ENCODE data around the gene BCHE.

The BCHE gene

GRCh38 chr3:165748094-165748493, 89.1 kb downstream of the BCHE start:
- no peak for DNase-seq

GRCh38 chr3:165746874-165747273, 90.3 kb downstream of the BCHE start:
- no peak for DNase-seq

GRCh38 chr3:165744025-165744424, 93.2 kb downstream of the BCHE start:
- DNase-seq: no peak

- DNase-seq: no peak
Measured at GRCh38 chr3:165742351-165742750, 94.9 kb downstream of the BCHE start.

- DNase-seq: no peak
Measured at GRCh38 chr3:165729756-165730155, 107.5 kb downstream of the BCHE start.

DNA sequence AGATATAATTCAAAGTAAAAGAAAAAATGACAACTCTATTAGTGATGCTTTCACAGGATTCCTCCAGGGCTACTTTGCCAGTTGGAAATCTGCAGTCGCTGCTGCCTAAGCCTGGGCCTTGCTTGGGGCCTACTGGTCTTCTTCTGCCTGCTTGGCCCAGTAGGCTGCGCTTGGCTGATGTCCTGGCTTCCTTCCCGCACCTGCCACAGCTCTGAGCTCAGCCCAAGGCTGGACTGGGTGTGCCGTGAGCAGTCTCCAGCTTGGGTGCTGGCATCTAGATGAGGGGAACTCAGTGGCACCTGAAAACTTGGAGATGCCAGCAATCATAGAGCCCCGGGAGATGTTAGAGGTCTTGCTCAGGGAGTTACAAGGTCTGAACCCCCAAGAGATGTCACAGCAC, 108.3 kb downstream of the BCHE start:
- DNase-seq: no peak

DNA sequence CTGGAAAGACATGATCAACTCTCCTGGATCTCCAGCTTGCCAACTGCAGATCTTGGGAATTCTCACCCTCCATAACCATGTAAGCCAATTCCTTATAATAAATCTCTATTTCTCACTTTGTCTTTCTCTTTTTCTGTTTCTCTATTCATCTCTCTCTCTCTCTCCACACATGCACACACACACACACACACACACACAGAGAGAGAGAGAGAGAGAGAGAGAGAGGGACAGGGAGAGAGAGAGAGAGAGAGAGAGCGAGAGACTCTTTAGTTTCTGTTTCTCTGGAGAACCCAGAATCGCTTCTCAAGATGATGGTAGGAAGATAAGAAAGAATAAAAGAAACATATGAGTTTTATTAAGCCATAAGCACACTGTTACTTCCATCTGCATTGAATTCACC, 111.9 kb downstream of the BCHE start:
- DNase-seq: no peak

All from hematopoietic multipotent progenitor cell treated with erythropoietin and hydrocortisone succinate and interleukin-3 and kit ligand, for 8 days (in vitro differentiated cells).